G401 (cell line): ENCODE measurements around the gene HIGD2B. TPM values are rescaled to one million over a fixed set of nuclear protein-coding genes. Genes with fewer than 3 reads are reported as not detected.
"Not testable (repeated sequence)": the region's sequence is repeated elsewhere in the genome, so short reads cannot be mapped to it uniquely, and the experiment has no call there.

Source experiments
- DNase-seq: peaks from one replicate; pipeline ENCODE4 v3.0.0-alpha.2; 2015; ENCODE audit warnings: low spot score
- in situ Hi-C: cut with HindIII; loops from 2 replicates; pipeline ENCODE4 v1.10.0; 2016; ENCODE audit warnings: low sequenced_read_pairs, mixed read lengths
- total RNA-seq: library from RNA; depleted of rRNA; stranded (reverse); fragments of >200 nt; shearing (Covaris generic); gene quantifications from 2 replicates; pipeline ENCODE4 v1.2.3, GENCODE V29; 2014; rRNA removed

Gene HIGD2B
- total RNA-seq, 1 experiment from 2014 or later = not detected

GRCh38 chr15:72626153-72626552 lies 59.8 kb downstream of the HIGD2B start:
- in situ Hi-C loops, DNase-seq: not testable (repeated sequence)

Other genes with a start within 250 kb of the HIGD2B start
- gene ARIH1, start 211.9 kb downstream of the HIGD2B start, total RNA-seq = 42.0 and 49.6 TPM in 2 replicates
- not detected in 2 replicates for gene GOLGA6B, start 31.5 kb downstream of the HIGD2B start, total RNA-seq
- gene BBS4, start within 50 bp of the HIGD2B start, total RNA-seq = 23.4 and 34.5 TPM in 2 replicates
- gene ADPGK, start 97.6 kb upstream of the HIGD2B start, total RNA-seq = 61.4 and 71.7 TPM in 2 replicates